Measurements from ENCODE around the gene CNTNAP2. TPM values are rescaled to one million over a fixed set of nuclear protein-coding genes. Genes with fewer than 3 reads are reported as not detected.

The CNTNAP2 gene
- total and polyA plus RNA-seq, 2 of the 8 experiments (the other 6 are each of a cell fraction or from before 2014, with no cell fraction given): 27.9 to 71.0 TPM

- no peak for DNase-seq (ENCODE audit: low read depth in 1 of 2, low spot score in 2 of 2)
- no peak overlapping the region for H2BK15ac ChIP-seq (ENCODE audit: low read length)
- H3K79me1 ChIP-seq (ENCODE audit: low read depth, low read length): no peaks in the 10 kb centered on the region
- no peaks in the 10 kb centered on the region for H3K79me2 ChIP-seq (ENCODE audit: control insufficient read depth in 1 of 2, insufficient read depth in 2 of 2, low read length in 2 of 2)
- H3K9ac ChIP-seq (replicated peaks in 1 of 4; ENCODE audit: extremely low read depth in 1 of 4, low read depth in 3 of 4, low read length in 3 of 4): no peak overlapping the region
- H2AFZ ChIP-seq (ENCODE audit: low read length): no peak overlapping the region
- H3K4me3 ChIP-seq (ENCODE audit: extremely low read depth in 1 of 4, insufficient read depth in 2 of 4, low read depth in 3 of 4, low read length in 4 of 4): no peak overlapping the region
- no peak overlapping the region for H2BK12ac ChIP-seq (ENCODE audit: low read depth, low read length)
- H4K8ac ChIP-seq (ENCODE audit: extremely low read depth, insufficient read depth, low read length): no peak overlapping the region
- no peak for FAIRE-seq
- H2BK120ac ChIP-seq (replicated peaks; ENCODE audit: low read depth, low read length): no peak overlapping the region
- no peak overlapping the region for H4K5ac ChIP-seq (ENCODE audit: insufficient read length, low read depth, low read length)
- no peak overlapping the region for H3K27ac ChIP-seq (ENCODE audit: low read depth, low read length)
- no peak overlapping the region for H2AK5ac ChIP-seq (ENCODE audit: low read depth, low read length)
- H2BK5ac ChIP-seq (ENCODE audit: low read depth, low read length): no peak overlapping the region
- H3K23me2 ChIP-seq (ENCODE audit: low read depth, low read length): no peaks in the 10 kb centered on the region
- ChIA-PET POLR2A (ENCODE audit: partially characterized antibody) (no interaction called here), CTCF (ENCODE audit: partially characterized antibody) (interaction anchor here (1.1 to 1.7 kb wide), 2 partner anchors 61 to 210 kb away, joined by 4 to 5 read pairs; no protein-coding TSS in a partner anchor)
- no peaks in the 10 kb centered on the region for H3K27me3 ChIP-seq (replicated peaks in 1 of 4; ENCODE audit: control insufficient read depth in 3 of 4, extremely low read depth in 1 of 4, insufficient read depth in 3 of 4, low read length in 3 of 4)
- H2BK20ac ChIP-seq (ENCODE audit: low read length): no peak overlapping the region
- WGBS, 2 experiments (ENCODE audit: extremely low coverage in 1 of 2, insufficient coverage in 1 of 2, insufficient read length in 1 of 2, insufficient replicate concordance in 2 of 2, low coverage in 1 of 2, low lambda C conversion rate in 2 of 2, missing lambda C conversion rate in 1 of 2): 54% methylated on average over 1 of the region's 1 CpG; no CpG with 5 or more reads in 1 of the 2 experiments
- no peak overlapping the region for H4K91ac ChIP-seq (replicated peaks; ENCODE audit: insufficient read length, low read length)
- H3K4ac ChIP-seq (replicated peaks; ENCODE audit: insufficient read length, low read depth, low read length): no peak overlapping the region
- no peak overlapping the region for H3K23ac ChIP-seq (ENCODE audit: insufficient read length)
- no peak overlapping the region for H3K18ac ChIP-seq (ENCODE audit: extremely low read depth, low read length)
- H3K4me2 ChIP-seq (ENCODE audit: insufficient read depth in 1 of 2, low read depth in 2 of 2, low read length in 2 of 2): no peak overlapping the region
- H3K56ac ChIP-seq (replicated peaks; ENCODE audit: insufficient read length, low read depth, low read length): no peak overlapping the region
- no peaks in the 10 kb centered on the region; a peak in 1 of 8 replicates for H3K36me3 ChIP-seq (ENCODE audit: control insufficient read depth in 2 of 4, insufficient read depth in 4 of 4, low read length in 3 of 4)
- peaks cover 3 to 6% of the 10 kb centered on the region in 2 experiments; a peak in 1 of 4 replicates for H3K9me3 ChIP-seq (ENCODE audit: insufficient read depth in 2 of 2, low read depth in 1 of 2, low read length in 1 of 2)
- H3K4me1 ChIP-seq (replicated peaks in 1 of 4; ENCODE audit: control insufficient read depth in 3 of 4, insufficient read depth in 4 of 4, low read length in 3 of 4): no peaks in the 10 kb centered on the region
- no peak overlapping the region for H3K14ac ChIP-seq (ENCODE audit: insufficient read length)
- no peaks in the 10 kb centered on the region for H4K20me1 ChIP-seq (replicated peaks in 1 of 2; ENCODE audit: control insufficient read depth in 1 of 2, insufficient read depth in 2 of 2, low read length in 2 of 2)
- TF ChIP-seq BCL11A (IDR thresholded peaks at IDR 0.05; ENCODE audit: low read depth in 2 of 2, low read length in 2 of 2) (no peak), HDAC2 (IDR thresholded peaks at IDR 0.05; ENCODE audit: borderline replicate concordance in 1 of 2, low read depth in 2 of 2, low read length in 2 of 2) (no peak), CBX5 (IDR thresholded peaks at IDR 0.05; ENCODE audit: low read depth, low read length) (no peak), CREB1 (IDR thresholded peaks at IDR 0.05) (no peak), SIRT6 (IDR thresholded peaks at IDR 0.05; ENCODE audit: low read length) (no peak), TCF12 (IDR thresholded peaks at IDR 0.05; ENCODE audit: low read depth, low read length) (no peak), CHD1 (IDR thresholded peaks at IDR 0.05; ENCODE audit: low read depth, low read length) (no peak), HDAC6 (IDR thresholded peaks at IDR 0.05; ENCODE audit: low read depth, low read length) (no peak), JUN (IDR thresholded peaks at IDR 0.05; ENCODE audit: low read depth, low read length) (no peak), SP1 (IDR thresholded peaks at IDR 0.05; ENCODE audit: low read depth, low read length) (no peak), CBX8 (IDR thresholded peaks at IDR 0.05; ENCODE audit: borderline replicate concordance, low read depth, low read length) (no peak), BACH1 (IDR thresholded peaks at IDR 0.05; ENCODE audit: low read length) (no peak), EGR1 (IDR thresholded peaks at IDR 0.05; ENCODE audit: borderline replicate concordance, low read depth, low read length) (no peak), YY1 (IDR thresholded peaks at IDR 0.05; ENCODE audit: low read depth, low read length) (no peak), GTF2F1 (IDR thresholded peaks at IDR 0.05; ENCODE audit: borderline replicate concordance, low read depth, low read length) (no peak), BRCA1 (IDR thresholded peaks at IDR 0.05; ENCODE audit: low read depth, low read length) (no peak), TAF7 (optimal IDR thresholded peaks at IDR 0.05; ENCODE audit: borderline replicate concordance, low read depth, low read length) (no peak)
Observed at GRCh38 chr7:148083448-148083847, 1966.8 kb downstream of the CNTNAP2 start.
